Motor neuron (in vitro differentiated cells): ENCODE data around the gene ZSCAN9. TPM values are rescaled to one million over a fixed set of nuclear protein-coding genes. Genes with fewer than 3 reads are reported as not detected.

ENCODE experiments used
- ATAC-seq, 8 experiments: fragments of 200-7000 bp; cut with Tn5 transposase; replicated peaks in 6 of 8; 2 replicates each; pipeline ENCODE4 v1.8.0; 2021; ENCODE audit warnings: mild to moderate bottlenecking in 8 of 8, moderate library complexity in 8 of 8
- H3K27ac ChIP-seq, 2 donors: fragments of 250-450 bp; sonication (Bioruptor Pico); 2 replicates each; pipeline ENCODE4 v1.9.0; 2021; ENCODE audit warnings: antibody characterized with exemption in 2 of 2, mild to moderate bottlenecking in 2 of 2, moderate library complexity in 1 of 2
- H3K4me1 ChIP-seq, 2 donors: fragments of 250-450 bp; sonication (Bioruptor Pico); replicated peaks in 1 of 2; 2 replicates each; pipeline ENCODE4 v1.6.1; 2021; ENCODE audit warnings: antibody characterized with exemption in 2 of 2, mild to moderate bottlenecking in 2 of 2, moderate library complexity in 1 of 2
- H3K4me3 ChIP-seq, 5 donors: fragments of 250-450 bp; sonication (Bioruptor Pico); 2 replicates each; pipeline ENCODE4 v1.9.0; 2021; ENCODE audit warnings: antibody characterized with exemption in 5 of 5, mild to moderate bottlenecking in 5 of 5, moderate library complexity in 4 of 5
- WGBS, 10 experiments: fragments of 450-650 bp; shearing (Covaris generic); methylation state at CpG; one replicate each; pipeline ENCODE4 v1.0.0; 2022; 5-methylcytosine and 5-hydroxymethylcytosine counted together
- in situ Hi-C, 9 experiments: fragments of 400-800 bp; cut with MboI; loops; one replicate each; pipeline ENCODE4 v1.15.0; 2021; ENCODE audit warnings: low sequenced_read_pairs in 9 of 9, low pct_unique_long_range_greater_than_20kb in 2 of 9; ENCODE audit not compliant: unreplicated experiment in 9 of 9
- total RNA-seq, 8 experiments: library from RNA; unstranded; fragments of 300-600 nt; gene quantifications; 2 replicates each; pipeline versions ENCODE4 v1.2.3 to v1.2.4, GENCODE V29; 2022

ZSCAN9 gene
- 10 to 100 TPM in 7 of 8 experiments, 1 to 10 TPM in 1; 6.3 to 45.9 (median 26.5) TPM for total RNA-seq

GRCh38 chr6:28225056-28225834 is at the start of gene ZSCAN9:
TSS of gene ZSCAN9 (plus strand) at chr6:28225275. CDS start at chr6:28227085, 1,810 bp downstream.
- H3K27ac ChIP-seq, result peak within 1 kb of the TSS; percentile 64 to 70
- 0 to 7% (median 1%) methylated on average over 6 to 18 of the region's 45 CpGs for WGBS, 10 experiments
- in situ Hi-C loops, result no loop called here
- ATAC-seq, result peak; percentile 93 to 99 (median 98)
- peaks cover 2 to 17% of the 10 kb centered on the region in 2 donors for H3K4me1 ChIP-seq
- peak within 1 kb of the TSS; percentile 56 to 82 (median 69) for H3K4me3 ChIP-seq

- in situ Hi-C loops, result no loop called here
- ATAC-seq, result no peak
- no peak overlapping the region for H3K4me3 ChIP-seq
- H3K4me1 ChIP-seq, result no peaks in the 10 kb centered on the region
- WGBS, 10 experiments, result 50 to 100% (median 90%) methylated on average over 1 of the region's 1 CpG; no CpG with 5 or more reads in 3 of the 10 experiments
- H3K27ac ChIP-seq, result no peak overlapping the region
These were observed 48.7 kb upstream of the ZSCAN9 start for GRCh38 chr6:28176373-28176772.

- in situ Hi-C loops, result no loop called here
- no peak for ATAC-seq
- H3K27ac ChIP-seq, result no peak overlapping the region
- H3K4me1 ChIP-seq, result no peaks in the 10 kb centered on the region
- no peak overlapping the region for H3K4me3 ChIP-seq
- 0 to 67% (median 43%) methylated on average over 1 of the region's 1 CpG; no CpG with 5 or more reads in 5 of the 10 experiments for WGBS, 10 experiments
These were observed 42.8 kb upstream of the ZSCAN9 start for GRCh38 chr6:28182255-28182654.

- WGBS, 10 experiments, result 0 to 92% (median 69%) methylated on average over 1 to 6 of the region's 6 CpGs; no CpG with 5 or more reads in 1 of the 10 experiments
- Histone ChIP-seq H3K4me3 (no peak overlapping the region), H3K4me1 (no peaks in the 10 kb centered on the region), H3K27ac (no peak overlapping the region)
- no peak for ATAC-seq
- in situ Hi-C loops, result no loop called here
These were observed 36.7 kb upstream of the ZSCAN9 start for GRCh38 chr6:28188111-28188979.

GRCh38 chr6:28200020-28200419 is 25.1 kb upstream of the ZSCAN9 start:
- 0 to 100% (median 67%) methylated on average over 1 of the region's 1 CpG; no CpG with 5 or more reads in 1 of the 10 experiments for WGBS, 10 experiments
- Histone ChIP-seq H3K4me1 (no peaks in the 10 kb centered on the region), H3K4me3 (no peak overlapping the region), H3K27ac (no peak overlapping the region)
- peak in 2 of 8 experiments; percentile 84 to 92 for ATAC-seq
- in situ Hi-C loops, result no loop called here

- Histone ChIP-seq H3K27ac (no peak overlapping the region), H3K4me1 (peaks cover 0 to 3% of the 10 kb centered on the region in 2 donors), H3K4me3 (no peak overlapping the region)
- WGBS, 10 experiments, result 0 to 100% (median 33%) methylated on average over 1 to 3 of the region's 4 CpGs; no CpG with 5 or more reads in 1 of the 10 experiments
- ATAC-seq, result no peak
- in situ Hi-C loops, result no loop called here
These were observed 21.9 kb upstream of the ZSCAN9 start for GRCh38 chr6:28203201-28203600.

GRCh38 chr6:28205879-28206278 is 19.2 kb upstream of the ZSCAN9 start:
- WGBS, 10 experiments, result 57 to 100% (median 81%) methylated on average over 1 of the region's 1 CpG; no CpG with 5 or more reads in 2 of the 10 experiments
- no peak overlapping the region for H3K27ac ChIP-seq
- in situ Hi-C loops, result no loop called here
- H3K4me1 ChIP-seq, result peaks cover 0 to 5% of the 10 kb centered on the region in 2 donors
- H3K4me3 ChIP-seq, result no peak overlapping the region
- ATAC-seq, result no peak

GRCh38 chr6:28206527-28206926 is 18.5 kb upstream of the ZSCAN9 start:
- Histone ChIP-seq H3K27ac (no peak overlapping the region), H3K4me1 (peaks cover 0 to 5% of the 10 kb centered on the region in 2 donors), H3K4me3 (no peak overlapping the region)
- 40 to 89% (median 60%) methylated on average over 2 to 3 of the region's 3 CpGs; no CpG with 5 or more reads in 1 of the 10 experiments for WGBS, 10 experiments
- ATAC-seq, result no peak
- in situ Hi-C loops, result no loop called here

- peaks cover 0 to 5% of the 10 kb centered on the region in 2 donors for H3K4me1 ChIP-seq
- ATAC-seq, result peak in 3 of 8 experiments; percentile 14 to 22 (median 17)
- in situ Hi-C loops, result no loop called here
- WGBS, 10 experiments, result 4 to 52% (median 20%) methylated on average over 1 to 15 of the region's 15 CpGs
- peak overlapping the region in 1 of 5 donors; percentile 25 for H3K4me3 ChIP-seq
- no peak overlapping the region for H3K27ac ChIP-seq
These were observed 18.1 kb upstream of the ZSCAN9 start for GRCh38 chr6:28206928-28207509.

- peak in 6 of 8 experiments; percentile 15 to 81 (median 50) for ATAC-seq
These were observed 17.5 kb upstream of the ZSCAN9 start for GRCh38 chr6:28207510-28208110.

GRCh38 chr6:28208111-28208659 is 16.9 kb upstream of the ZSCAN9 start:
- peaks cover 0 to 5% of the 10 kb centered on the region in 2 donors for H3K4me1 ChIP-seq
- in situ Hi-C loops, result no loop called here
- H3K4me3 ChIP-seq, result peak overlapping the region; percentile 10 to 25 (median 12)
- WGBS, 10 experiments, result 1 to 100% (median 13%) methylated on average over 1 to 17 of the region's 23 CpGs; no CpG with 5 or more reads in 1 of the 10 experiments
- no peak overlapping the region for H3K27ac ChIP-seq
- ATAC-seq, result peak in 3 of 8 experiments; percentile 2 to 24 (median 2)

More at GRCh38 chr6:28207510-28208110, 17.5 kb upstream of the ZSCAN9 start:
- WGBS, 10 experiments, result 0 to 43% (median 6%) methylated on average over 1 to 23 of the region's 35 CpGs
- peaks cover 0 to 5% of the 10 kb centered on the region in 2 donors for H3K4me1 ChIP-seq
- in situ Hi-C loops, result no loop called here
- H3K4me3 ChIP-seq, result peak overlapping the region in 4 of 5 donors; percentile 10 to 25 (median 16)
- no peak overlapping the region for H3K27ac ChIP-seq
